Measurements from ENCODE around the gene NF2.

- TF ChIP-seq CTCF (IDR thresholded peaks at IDR 0.05; ENCODE audit: insufficient read depth, low read length, poor library complexity, severe bottlenecking): no peak
- no peak for TF ChIP-seq EZH2phosphoT487 (conservative IDR thresholded peaks at IDR 0.05; ENCODE audit: low read length)
Observed at GRCh38 chr22:29580200-29580810, 23.1 kb upstream of the NF2 start.
